GM19468 (cell line): Measurements from ENCODE around the gene ASB2.

Source experiments
- ATAC-seq: cut with Tn5 transposase; IDR thresholded peaks from one replicate; pipeline ENCODE4 v1.9.1; 2021; ENCODE audit warnings: mild to moderate bottlenecking, moderate library complexity, moderate number of reproducible peaks; ENCODE audit not compliant: unreplicated experiment; ENCODE audit errors: extremely low read depth

Gene ASB2, protein sequence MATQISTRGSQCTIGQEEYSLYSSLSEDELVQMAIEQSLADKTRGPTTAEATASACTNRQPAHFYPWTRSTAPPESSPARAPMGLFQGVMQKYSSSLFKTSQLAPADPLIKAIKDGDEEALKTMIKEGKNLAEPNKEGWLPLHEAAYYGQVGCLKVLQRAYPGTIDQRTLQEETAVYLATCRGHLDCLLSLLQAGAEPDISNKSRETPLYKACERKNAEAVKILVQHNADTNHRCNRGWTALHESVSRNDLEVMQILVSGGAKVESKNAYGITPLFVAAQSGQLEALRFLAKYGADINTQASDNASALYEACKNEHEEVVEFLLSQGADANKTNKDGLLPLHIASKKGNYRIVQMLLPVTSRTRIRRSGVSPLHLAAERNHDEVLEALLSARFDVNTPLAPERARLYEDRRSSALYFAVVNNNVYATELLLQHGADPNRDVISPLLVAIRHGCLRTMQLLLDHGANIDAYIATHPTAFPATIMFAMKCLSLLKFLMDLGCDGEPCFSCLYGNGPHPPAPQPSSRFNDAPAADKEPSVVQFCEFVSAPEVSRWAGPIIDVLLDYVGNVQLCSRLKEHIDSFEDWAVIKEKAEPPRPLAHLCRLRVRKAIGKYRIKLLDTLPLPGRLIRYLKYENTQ

DNA sequence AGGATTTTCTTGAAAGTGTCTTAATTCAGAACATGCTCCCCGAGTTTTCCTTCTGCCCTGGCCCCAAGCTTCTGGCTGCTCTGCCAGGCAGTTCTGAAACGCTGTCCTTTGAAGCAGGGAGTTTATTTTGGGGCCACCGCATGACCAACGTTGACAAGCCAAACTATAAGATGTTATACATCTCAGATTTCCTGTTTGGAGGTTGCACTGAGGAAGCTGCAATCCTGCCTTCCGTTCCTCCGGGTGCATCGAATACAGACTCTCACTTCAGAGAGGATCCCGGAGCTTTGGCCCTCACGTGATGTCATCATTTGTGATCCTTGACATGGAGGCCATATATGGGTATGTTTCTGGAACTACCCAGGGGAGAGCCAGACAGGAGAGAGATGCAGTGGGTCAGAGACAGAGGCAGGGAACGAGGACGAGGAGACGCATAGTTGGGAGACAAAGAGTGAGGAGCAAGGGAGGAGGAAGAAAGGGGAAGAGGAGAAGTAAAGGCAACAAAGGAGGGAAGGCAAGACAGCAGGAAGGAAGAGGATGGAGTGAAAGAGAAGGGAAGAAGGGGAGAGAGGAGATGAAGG, at the start of gene ASB2:
Gene ASB2, minus strand, starts transcription at position 94 of the 581 bp plus-strand sequence. CDS start 12,031 bp downstream, outside the sequence.
- ATAC-seq = no peak

DNA sequence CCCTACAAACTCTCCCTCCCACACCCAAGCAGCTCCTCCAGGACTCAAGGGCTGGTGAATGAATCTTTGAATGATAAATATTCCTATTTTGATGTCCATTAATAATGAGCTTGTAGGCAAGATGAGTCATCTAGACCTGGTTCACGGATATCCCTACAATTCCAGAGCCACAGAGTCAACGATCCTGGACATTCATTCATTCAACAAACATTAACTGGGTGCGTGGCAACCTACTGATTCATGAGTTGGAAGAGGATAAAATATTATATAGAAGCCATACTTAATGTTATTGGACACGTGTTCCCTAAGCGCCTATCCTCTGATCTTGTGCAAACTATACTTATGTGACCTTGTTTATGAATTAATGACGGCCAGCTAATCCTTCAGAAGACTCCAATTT, 49.4 kb upstream of the ASB2 start:
- ATAC-seq = no peak

DNA sequence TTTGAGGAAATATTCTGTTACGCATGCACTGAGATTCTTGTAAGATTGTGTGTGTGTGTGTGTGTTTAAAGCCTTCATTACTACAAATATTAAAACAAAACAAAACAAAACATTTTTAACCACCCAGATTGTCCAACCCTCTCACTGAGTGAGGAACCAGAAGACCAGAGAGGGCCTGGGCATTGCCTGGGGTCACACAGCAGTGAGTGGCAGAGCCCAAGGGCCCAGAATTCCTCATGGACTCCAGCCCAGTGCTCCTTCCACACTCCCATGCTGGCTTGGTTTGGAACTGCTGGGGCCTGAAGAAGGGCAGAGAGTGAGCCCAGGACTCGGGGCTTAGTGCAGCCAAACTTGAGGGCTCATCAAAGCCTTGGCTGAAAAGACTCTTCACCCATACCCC, 48.2 kb upstream of the ASB2 start:
- no peak for ATAC-seq

DNA sequence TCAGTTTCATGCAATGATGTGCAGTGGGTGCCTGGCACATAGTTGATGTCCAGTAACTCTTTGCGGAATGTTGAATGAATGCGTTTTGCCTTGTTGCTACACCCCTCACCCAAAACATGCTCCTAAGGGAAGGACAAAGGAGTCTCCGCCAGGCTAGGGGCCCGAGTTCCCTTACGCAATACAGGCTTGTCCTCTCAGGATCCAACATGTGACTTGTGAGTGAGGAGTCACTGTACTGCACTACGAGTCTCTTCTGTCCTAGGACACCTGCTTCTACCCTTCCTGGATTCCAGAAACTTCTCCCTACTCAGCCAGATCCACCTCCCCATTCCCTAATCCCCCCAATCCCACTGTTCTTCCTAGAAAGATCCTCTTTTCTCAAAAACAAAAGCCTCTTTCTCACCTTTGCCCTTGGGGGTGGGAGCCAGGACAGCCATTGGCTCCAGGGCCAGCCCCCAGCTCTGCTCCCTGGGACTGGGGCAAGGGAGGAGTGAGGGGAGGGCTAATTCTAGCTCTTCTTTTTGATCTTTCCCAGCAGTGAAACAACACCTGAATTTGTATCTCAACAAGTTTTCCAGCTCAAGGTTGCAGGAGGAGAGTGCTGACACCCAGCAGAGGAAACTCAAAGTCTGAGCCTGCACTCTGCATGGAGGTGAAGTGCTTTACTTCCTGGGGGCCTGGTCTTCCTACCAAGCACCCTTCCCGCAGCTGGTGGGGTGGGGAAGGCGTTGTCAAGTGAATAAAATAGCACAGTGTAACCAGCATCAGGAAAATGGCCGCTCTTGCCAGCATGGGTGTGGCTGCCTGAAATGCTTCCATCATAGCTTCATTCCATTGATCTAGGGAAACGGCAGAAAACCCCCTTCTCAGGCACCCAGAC, 46.4 kb upstream of the ASB2 start:
- ATAC-seq = no peak

DNA sequence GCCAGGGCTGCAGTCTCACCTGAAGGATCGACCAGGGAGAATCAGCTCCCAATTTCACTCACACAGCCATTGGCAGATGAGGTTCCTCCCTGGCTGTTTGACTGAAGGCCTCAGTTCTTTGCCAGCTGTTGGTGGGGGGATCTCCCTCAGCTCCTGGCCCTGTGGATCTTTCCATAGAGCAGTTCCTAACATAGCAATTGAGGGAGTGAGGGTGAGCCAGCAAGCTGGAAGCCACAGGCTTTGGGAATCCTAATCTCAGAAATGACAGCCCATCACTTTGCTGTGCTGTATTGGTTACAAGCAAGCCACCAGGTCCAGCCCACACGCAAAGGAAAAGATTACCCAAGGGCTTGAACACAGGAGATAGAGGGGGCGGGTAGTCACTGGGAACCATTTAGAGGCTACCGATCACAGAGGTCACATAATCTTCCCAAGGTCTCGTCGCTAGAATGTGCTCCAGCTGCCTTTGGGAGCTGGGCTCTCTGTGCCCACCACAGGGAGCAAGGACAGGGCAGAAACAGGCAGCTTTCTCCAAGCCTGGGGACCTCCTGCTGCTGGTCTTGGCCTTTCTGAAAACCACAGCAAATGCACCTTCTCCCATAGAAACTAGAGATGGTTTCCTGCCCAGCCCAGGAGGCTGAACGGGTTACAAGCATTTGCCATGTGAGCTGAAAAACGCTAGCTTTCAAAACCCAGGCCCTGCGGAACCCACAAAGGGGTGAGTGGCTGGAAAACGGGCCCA, 45.2 kb upstream of the ASB2 start:
- no peak for ATAC-seq

DNA sequence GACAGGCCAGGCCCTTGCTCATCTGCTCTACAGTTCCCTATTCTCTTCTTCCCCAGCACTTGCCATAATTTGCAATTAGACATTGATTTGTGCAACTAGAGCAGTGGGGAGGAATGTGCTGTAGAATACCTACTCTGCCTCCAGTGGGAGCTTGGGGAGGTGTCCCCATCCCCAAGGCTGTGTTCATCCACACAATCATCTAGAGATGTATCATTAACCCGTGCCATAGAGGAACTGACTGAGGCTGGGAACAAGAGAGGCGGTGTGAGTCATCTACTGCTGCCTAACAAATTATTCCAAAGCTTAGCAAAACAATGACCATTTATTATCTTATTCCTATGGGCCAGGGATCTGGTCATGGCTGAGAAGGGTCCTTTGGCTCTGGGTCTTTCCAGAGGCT, 44.6 kb upstream of the ASB2 start:
- no peak for ATAC-seq

DNA sequence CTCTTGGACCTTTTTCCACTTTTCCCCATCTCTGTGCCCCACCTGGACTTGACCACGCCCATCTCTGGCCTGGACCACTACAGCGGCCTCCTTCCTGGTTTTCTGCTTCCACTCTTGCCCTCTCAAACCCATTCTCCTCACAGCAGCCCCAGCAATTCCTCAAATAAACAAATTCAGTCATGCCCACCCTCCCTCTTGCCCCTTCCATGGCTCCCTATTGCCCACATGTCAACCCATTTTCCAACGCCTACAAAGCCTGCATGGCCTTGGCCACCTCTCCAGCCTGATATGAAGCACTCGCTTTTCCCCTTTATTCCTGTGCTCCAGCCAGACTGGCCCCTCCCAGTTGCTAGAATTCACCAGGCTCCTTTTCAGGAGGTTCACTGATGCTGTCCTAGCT, 43.9 kb upstream of the ASB2 start:
- ATAC-seq = no peak

DNA sequence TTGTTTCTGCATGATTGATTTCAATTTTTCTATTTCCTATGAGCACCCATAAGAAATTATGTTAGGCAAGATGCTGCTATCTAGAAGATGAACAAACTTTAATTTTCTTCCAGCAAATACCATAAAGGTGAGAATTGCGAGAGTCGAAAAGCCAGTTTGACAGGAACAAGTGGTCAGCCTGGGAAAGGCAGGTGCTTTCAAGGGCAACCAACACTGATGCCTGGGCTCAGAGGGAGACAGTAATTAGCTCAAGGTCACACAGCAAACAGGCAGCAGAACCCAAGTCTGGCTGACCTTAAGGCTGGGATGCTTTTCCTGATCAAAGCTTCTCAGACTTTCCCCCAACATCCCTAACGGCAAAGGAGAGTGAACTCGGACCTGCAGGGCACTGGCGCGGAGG, 43.0 kb upstream of the ASB2 start:
- ATAC-seq = no peak

DNA sequence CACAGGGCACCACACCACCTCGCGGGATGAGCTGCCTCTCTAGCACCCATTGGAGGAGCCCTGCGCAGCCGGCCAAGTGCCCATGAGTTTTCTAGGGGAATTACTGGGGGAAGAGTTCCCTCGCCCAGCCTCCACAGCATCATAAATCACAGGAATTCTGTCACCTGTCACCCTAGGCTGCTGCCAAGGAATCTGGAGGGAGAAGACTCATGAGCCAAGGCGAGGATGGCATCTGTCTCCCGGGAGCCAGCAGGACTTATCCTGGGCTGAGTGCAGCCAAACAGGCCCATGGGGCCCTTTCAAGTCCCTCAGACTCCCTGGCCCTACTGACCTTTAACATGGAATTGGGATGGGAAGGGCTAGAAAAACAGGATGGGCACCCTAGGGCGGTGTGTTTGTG, 41.9 kb upstream of the ASB2 start:
- no peak for ATAC-seq

DNA sequence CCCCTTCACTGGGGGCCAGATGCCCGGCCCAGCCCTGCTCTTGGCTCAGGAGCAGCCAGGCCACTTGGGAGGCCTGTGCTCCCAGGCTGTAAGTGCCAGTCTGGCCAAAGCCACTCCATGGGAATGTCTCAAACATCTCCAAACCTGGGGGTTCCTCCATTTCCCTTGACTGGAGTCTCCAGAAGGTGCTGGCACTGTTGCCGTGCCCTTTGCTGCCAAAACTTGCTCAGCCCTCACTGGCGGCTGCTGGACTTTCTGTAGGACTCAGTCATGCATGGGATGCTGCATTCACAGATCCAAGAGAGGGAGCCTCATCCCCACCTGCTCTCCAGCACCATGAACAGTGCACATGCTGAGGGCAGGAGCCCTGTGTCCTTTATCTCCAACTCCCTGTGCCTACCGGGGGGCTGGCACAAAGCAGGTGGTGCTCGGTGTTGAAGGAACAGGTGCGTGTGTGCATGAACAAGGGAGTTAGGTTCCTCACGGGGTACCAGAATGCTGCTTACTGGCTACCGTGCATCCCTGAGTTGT, 40.1 kb upstream of the ASB2 start:
- no peak for ATAC-seq

DNA sequence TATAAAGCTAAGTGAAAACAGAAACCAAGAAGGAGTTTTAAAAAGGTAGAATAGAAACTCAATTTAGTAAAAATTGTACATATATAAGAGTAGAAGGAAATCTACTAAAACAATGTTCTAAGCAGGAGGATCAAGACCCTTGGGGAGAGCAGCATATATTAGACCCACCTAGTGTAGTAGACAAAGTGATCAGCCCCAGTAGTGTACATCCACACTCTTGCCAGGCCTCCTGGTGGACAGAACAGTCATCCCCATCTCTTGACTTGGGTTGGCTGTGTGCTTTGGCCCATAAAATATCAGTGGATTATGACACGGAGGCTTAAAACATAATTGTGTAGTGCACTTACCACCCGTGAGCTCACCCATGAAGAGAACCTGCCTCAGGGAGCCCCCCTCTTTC, 38.9 kb upstream of the ASB2 start:
- ATAC-seq = no peak

DNA sequence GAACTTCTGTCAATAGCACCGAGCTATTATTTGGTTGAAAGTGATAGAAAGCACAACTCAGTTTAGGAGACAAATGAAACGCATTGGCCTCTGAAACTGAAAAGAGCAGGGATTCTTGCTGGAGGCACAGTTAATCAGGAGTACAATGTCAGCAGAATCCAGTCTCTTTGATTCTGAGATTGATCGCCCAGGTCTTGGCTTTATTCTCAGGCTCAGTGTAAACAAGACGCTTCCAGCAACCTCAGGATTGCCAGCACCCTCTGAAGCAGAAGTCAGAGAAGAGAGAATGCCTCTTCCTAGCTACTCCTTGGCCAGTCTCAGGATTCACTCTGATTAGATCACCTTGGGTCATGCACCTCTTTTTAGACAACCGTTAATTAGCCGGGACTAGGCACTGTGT, 38.0 kb upstream of the ASB2 start:
- no peak for ATAC-seq

DNA sequence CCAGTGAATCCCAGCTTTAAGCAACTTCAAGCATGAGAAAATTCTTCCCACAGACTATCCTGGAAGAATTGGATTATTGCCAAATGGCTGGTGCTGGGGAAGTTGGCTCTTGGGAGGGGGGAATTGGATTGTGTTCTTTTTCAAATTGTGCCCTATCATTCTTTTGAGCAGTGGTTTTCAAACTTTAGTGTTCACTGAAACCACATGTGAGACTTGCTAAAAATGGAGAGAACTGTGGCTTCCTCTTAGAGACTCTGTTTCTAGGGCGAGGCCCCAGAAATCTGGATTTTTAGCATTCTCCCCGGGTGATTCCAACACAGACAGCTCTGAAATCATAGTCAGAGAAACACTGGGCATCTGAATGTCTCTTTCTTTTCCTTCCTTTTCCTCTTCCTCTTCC, 35.4 kb upstream of the ASB2 start:
- no peak for ATAC-seq

DNA sequence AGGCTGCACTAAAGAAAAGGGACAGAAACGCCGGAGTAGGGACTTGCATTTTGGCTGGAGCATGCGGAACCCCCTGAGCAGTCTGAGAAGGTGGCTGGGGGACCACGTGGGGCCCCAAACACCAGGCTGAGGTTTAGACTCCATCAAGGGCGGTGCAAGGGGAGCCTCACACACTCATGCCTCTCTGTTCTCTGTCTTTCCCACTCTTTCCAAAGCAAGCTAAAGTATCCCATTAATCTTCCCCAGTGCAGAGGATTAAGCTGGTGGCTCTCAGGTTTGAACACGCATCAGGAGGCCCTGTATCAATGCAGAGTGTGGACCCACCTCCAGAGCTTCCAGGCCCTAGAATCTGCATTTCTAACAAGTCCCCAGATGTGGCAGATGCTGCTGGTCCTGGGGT, 34.3 kb upstream of the ASB2 start:
- no peak for ATAC-seq

DNA sequence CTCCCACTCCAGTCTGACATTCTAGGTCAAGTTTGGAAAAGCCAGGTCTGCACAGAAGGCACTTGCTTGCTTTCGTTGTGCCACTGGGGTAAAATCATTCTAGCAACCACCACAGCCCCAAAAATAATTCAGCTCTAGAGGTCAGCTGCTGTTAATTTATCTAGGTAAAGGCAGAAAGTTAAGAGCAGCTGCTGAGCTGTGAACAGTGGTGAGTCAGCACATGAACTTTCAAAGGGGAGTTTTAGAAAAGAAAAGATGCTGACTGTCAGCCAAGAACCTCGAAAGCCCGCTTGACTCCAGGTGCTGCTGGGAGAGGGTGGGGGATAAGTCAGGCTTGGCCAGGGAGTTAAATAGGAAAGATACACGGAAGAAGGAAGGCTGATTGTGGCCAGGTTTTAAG, 33.4 kb upstream of the ASB2 start:
- ATAC-seq = no peak

DNA sequence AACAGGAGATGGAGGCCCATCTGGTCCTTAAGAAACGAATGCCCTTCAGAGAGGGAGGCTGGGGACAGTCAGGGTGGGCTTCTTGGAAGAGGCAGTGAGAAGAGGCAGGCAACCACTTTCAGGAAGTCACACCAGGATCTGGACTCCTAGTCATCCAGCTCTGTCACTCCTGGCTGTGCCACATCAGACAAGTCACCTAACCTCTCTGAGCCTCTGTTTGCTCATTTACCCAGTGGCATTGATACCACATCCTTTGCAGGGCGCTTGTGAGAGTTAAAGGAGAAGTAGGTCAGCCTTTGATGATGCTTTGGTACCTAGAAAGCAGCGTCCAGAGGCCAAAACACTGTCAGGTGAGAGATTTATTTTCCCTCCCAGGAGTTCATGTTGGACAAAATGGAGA, 31.9 kb upstream of the ASB2 start:
- ATAC-seq = no peak

DNA sequence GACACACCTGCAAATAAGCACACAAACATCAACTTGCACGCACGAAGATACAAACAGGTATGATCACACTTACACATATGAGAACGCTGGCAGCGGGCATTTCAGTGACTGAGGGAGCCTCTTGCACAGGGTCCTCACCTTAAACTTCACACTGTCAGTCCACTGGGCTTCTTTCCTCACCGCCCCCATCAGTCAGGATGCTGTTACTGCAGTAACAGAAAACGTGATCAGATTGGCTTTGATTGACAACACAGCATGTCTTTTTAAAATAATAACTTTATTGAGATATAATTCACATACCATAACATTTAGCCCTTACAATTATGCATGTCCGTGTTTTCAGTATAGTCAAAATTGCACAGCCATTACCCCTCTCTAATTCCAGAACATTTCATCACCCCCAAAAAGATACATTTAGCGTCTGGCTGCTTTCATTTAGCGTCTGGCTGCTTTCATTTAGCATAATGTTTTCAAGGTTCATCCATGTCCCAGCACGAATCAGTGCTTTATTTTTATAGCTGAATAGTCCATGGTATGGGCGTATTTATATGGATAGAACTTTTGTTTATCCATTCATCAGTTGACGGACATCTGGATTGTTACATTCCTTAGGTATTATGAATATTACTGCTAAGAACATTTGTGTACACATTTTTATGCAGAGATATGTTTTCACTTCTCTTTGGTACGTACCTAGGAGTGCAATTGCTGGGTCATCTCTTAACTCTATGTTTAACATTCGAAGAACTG, 29.1 kb upstream of the ASB2 start:
- no peak for ATAC-seq

DNA sequence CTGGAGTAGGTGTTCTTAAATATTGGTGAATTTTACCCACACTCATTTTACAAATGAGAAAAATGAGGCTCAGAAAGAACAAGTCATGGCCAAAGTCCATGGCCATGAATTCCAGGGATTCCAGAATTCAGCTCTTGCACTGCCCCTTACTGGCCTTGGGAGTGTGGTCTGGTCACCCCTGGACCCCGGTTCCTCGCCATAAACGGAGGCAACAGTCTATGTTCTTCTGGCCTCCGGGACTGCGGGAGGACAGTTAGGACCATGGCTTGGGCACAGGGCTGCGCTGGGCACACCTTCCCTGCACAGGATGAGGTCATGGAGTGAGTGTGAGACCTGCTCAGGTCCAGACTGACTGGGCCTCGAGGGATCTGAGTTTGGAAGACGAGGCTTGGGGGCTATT, 27.6 kb upstream of the ASB2 start:
- ATAC-seq = no peak

DNA sequence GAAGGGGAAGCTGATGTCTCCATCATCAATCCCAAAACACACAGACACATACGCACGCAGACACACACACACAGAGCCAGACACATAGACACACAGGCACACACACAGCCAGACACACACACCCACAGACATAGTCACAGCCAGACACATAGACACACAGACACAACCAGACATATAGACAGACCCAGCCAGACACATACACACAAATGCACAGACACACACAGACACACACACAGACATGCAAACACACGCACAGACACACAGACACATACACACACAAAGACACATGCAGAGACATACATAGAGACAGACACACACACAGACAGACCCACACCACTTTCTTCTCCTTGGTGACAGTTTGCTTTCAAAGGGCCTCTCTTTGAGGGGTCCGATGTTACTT, 27.0 kb upstream of the ASB2 start:
- ATAC-seq = no peak
